GM12891 (cell line): Measurements from ENCODE around the gene MAFF.

Experiments used
- POLR2A ChIP-seq: IDR thresholded peaks from 2 replicates; pipeline ENCODE4 v1.6.1; 2011; ENCODE audit warnings: low read depth, low read length, control low read depth
- POLR2AphosphoS5 ChIP-seq: IDR thresholded peaks from 2 replicates; pipeline ENCODE4 v1.6.1; 2011; ENCODE audit warnings: low read depth, low read length, control low read depth

DNA sequence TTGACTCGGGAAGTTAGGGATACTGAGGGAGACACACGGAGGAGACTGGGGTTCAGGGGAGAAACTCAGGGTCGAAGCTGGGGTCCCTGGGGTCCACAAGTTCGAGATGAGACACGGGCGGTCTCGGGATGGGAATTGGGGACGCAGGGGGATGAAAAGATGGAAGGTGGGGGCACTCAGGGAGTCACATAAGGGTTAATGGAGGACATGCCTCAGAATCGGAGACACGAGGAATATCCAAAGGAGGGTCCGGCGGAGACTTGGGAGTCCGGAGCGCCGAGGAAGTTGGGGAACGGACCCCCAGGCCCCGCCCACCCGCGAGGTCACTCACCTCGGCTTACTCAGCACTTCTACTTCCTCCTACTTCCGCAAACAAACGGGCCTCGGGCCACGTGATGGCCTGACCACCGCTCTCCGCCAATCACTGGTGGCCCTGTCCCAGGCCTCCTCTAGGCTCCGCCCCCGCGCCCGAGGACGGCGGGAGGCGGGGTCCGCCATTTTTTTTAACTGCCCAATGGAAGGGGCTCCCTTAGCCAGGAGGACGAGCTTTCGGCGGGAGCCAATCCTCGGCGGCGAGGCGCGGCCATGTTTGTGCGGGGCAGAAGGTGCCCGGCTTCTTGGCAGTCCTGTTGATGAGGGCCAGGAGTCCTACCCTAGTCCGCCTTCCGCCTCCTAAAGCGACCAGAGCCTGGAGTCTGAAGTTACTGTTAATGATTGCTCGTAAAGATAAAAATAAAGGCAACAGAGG is 20.2 kb upstream of the MAFF start, which contains the start of gene PLA2G6:
- no peak for TF ChIP-seq POLR2AphosphoS5
- no peak; the same call in 1 of the 2 replicates for TF ChIP-seq POLR2A
